GM15510 (cell line): ENCODE results near the gene CACNG7.

Source experiments
- POLR2A ChIP-seq: IDR thresholded peaks from 3 replicates; pipeline ENCODE4 v1.6.1; 2011; ENCODE audit warnings: borderline replicate concordance; ENCODE audit not compliant: insufficient read length; ENCODE audit errors: extremely low read depth

The CACNG7 gene

GRCh38 chr19:53957448-53958167 is 48.5 kb downstream of the CACNG7 start:
- TF ChIP-seq POLR2A = no peak

GRCh38 chr19:53958168-53958571 is 49.1 kb downstream of the CACNG7 start:
- TF ChIP-seq POLR2A = no peak

GRCh38 chr19:53958823-53959757 is 50.0 kb downstream of the CACNG7 start:
- no peak for TF ChIP-seq POLR2A

- TF ChIP-seq POLR2A = no peak
Measured at GRCh38 chr19:53960187-53960586, 51.1 kb downstream of the CACNG7 start.

GRCh38 chr19:53960886-53961285 is 51.8 kb downstream of the CACNG7 start:
- TF ChIP-seq POLR2A = no peak

GRCh38 chr19:53961523-53962356 is 52.7 kb downstream of the CACNG7 start:
- TF ChIP-seq POLR2A = no peak

- no peak for TF ChIP-seq POLR2A
Measured at GRCh38 chr19:53962887-53963431, 53.9 kb downstream of the CACNG7 start, which contains the start of gene CACNG8. TSS of gene CACNG8 (plus strand) at chr19:53962937.

GRCh38 chr19:53965091-53965490 is 56.0 kb downstream of the CACNG7 start:
- no peak for TF ChIP-seq POLR2A

- no peak for TF ChIP-seq POLR2A
Measured at GRCh38 chr19:53966931-53967330, 57.9 kb downstream of the CACNG7 start.

GRCh38 chr19:53969366-53969765 is 60.3 kb downstream of the CACNG7 start:
- TF ChIP-seq POLR2A = no peak

- no peak for TF ChIP-seq POLR2A
Measured at GRCh38 chr19:53971673-53972072, 62.6 kb downstream of the CACNG7 start.

GRCh38 chr19:53977429-53977990 is 68.4 kb downstream of the CACNG7 start:
- TF ChIP-seq POLR2A = no peak

- TF ChIP-seq POLR2A = no peak
Measured at GRCh38 chr19:53977991-53978731, 69.1 kb downstream of the CACNG7 start.

GRCh38 chr19:53978975-53979801 is 70.1 kb downstream of the CACNG7 start:
- no peak for TF ChIP-seq POLR2A
